Liver (tissue), 9 donors: Measurements from ENCODE around the gene UBASH3A. TPM values are rescaled to one million over a fixed set of nuclear protein-coding genes. Genes with fewer than 3 reads are reported as not detected.

Experiments
- DNase-seq: peaks from one replicate; pipeline ENCODE4 v3.0.0-alpha.2; 2017; ENCODE audit warnings: low spot score
- H3K27ac ChIP-seq, 2 donors: one replicate each; pipeline ENCODE4 v1.7.0; 2013; ENCODE audit warnings: inconsistent platforms in 2 of 2, low read length in 2 of 2, control low read depth in 1 of 2, low read depth in 1 of 2, mild to moderate bottlenecking in 1 of 2
- H3K27me3 ChIP-seq, 4 donors: one replicate each; pipeline versions ENCODE4 v1.6.1 to v1.7.0; 2013; ENCODE audit warnings: low read length in 3 of 4, inconsistent platforms in 1 of 4, mild to moderate bottlenecking in 1 of 4, moderate library complexity in 1 of 4; ENCODE audit not compliant: control insufficient read depth in 4 of 4, insufficient read depth in 4 of 4
- H3K36me3 ChIP-seq, 4 donors: one replicate each; pipeline versions ENCODE4 v1.6.1 to v1.7.0; 2013; ENCODE audit warnings: low read length in 3 of 4, mild to moderate bottlenecking in 3 of 4, low read depth in 1 of 4, moderate library complexity in 1 of 4; ENCODE audit not compliant: control insufficient read depth in 4 of 4, insufficient read depth in 3 of 4
- H3K4me1 ChIP-seq, 4 donors: one replicate each; pipeline versions ENCODE4 v1.6.1 to v1.7.0; 2013; ENCODE audit warnings: low read length in 3 of 4, mild to moderate bottlenecking in 3 of 4, moderate library complexity in 1 of 4; ENCODE audit not compliant: control insufficient read depth in 4 of 4, insufficient read depth in 4 of 4
- H3K4me3 ChIP-seq, 3 donors: one replicate each; pipeline versions ENCODE4 v1.6.1 to v1.7.0; 2013; ENCODE audit warnings: low read length in 3 of 3, control low read depth in 1 of 3, low read depth in 1 of 3, mild to moderate bottlenecking in 1 of 3
- H3K9ac ChIP-seq, 2 donors: one replicate each; pipeline ENCODE4 v1.7.0; 2013; ENCODE audit warnings: low read length in 2 of 2, mild to moderate bottlenecking in 2 of 2, moderate library complexity in 2 of 2, control low read depth in 1 of 2, low read depth in 1 of 2
- H3K9me3 ChIP-seq, 4 donors: one replicate each; pipeline versions ENCODE4 v1.6.1 to v1.7.0; 2013; ENCODE audit warnings: low read length in 3 of 4; ENCODE audit not compliant: control insufficient read depth in 4 of 4
- EGR1 ChIP-seq, 2 donors: IDR thresholded peaks; 2 replicates each; pipeline ENCODE4 v1.6.1; 2016 to 2018; ENCODE audit warnings: antibody characterized with exemption in 2 of 2, low read depth in 2 of 2
- FOXA2 ChIP-seq: IDR thresholded peaks from 2 replicates; pipeline ENCODE4 v1.6.1; 2016; ENCODE audit warnings: antibody characterized with exemption
- GABPA ChIP-seq, 2 donors: IDR thresholded peaks in 1 of 2; conservative IDR thresholded peaks in 1 of 2; 2 replicates each; pipeline ENCODE4 v1.6.1; 2016; ENCODE audit warnings: antibody characterized with exemption in 2 of 2, mild to moderate bottlenecking in 1 of 2, moderate library complexity in 1 of 2
- HNF4G ChIP-seq: IDR thresholded peaks from 2 replicates; pipeline ENCODE4 v1.6.1; 2016; ENCODE audit warnings: antibody characterized with exemption
- JUND ChIP-seq, 2 donors: IDR thresholded peaks; 2 replicates each; pipeline ENCODE4 v1.6.1; 2016; ENCODE audit warnings: antibody characterized with exemption in 2 of 2
- NR2F2 ChIP-seq: IDR thresholded peaks from 2 replicates; pipeline ENCODE4 v1.6.1; 2016; ENCODE audit warnings: antibody characterized with exemption
- RAD21 ChIP-seq, 2 donors: IDR thresholded peaks; 2 replicates each; pipeline ENCODE4 v1.6.1; 2016; ENCODE audit warnings: antibody characterized with exemption in 2 of 2, mild to moderate bottlenecking in 2 of 2
- RXRA ChIP-seq, 2 donors: IDR thresholded peaks; 2 replicates each; pipeline ENCODE4 v1.6.1; 2017 to 2018; ENCODE audit warnings: antibody characterized with exemption in 2 of 2, mild to moderate bottlenecking in 1 of 2
- TAF1 ChIP-seq: conservative IDR thresholded peaks from 2 replicates; pipeline ENCODE4 v1.6.1; 2016; ENCODE audit warnings: antibody characterized with exemption, mild to moderate bottlenecking
- WGBS: extraction: QIAGEN DNeasy Blood & Tissue Kit; methylation state at CpG from one replicate; pipeline ENCODE4 v1.1.7; 2013; 5-methylcytosine and 5-hydroxymethylcytosine counted together
- polyA plus RNA-seq, 2 donors: library from polyadenylated mRNA; stranded (reverse) in 1 of 2; unstranded in 1 of 2; fragments of 200-250 nt in 1 of 2; fragments of >200 nt in 1 of 2; fragmentation: Nextera tagmentation in 1 of 2; extraction: Ambion mirVana in 1 of 2; gene quantifications; one replicate each; pipeline versions ENCODE4 v1.2.1 to v1.2.3, GENCODE V29; 2013 to 2015
- total RNA-seq, 2 donors: library from RNA; depleted of rRNA; stranded (reverse); fragments of >200 nt; gene quantifications; one replicate each; pipeline ENCODE4 v1.2.3, GENCODE V29; 2014
- TF ChIP-seq, protein P1 (sequence below): IDR thresholded peaks from 2 replicates; pipeline ENCODE4 v1.6.1; 2016; ENCODE audit warnings: antibody characterized with exemption
- TF ChIP-seq, protein P2 (sequence below): IDR thresholded peaks from 2 replicates; pipeline ENCODE4 v1.6.1; 2016; ENCODE audit warnings: antibody characterized with exemption, mild to moderate bottlenecking
- TF ChIP-seq, protein P3 (sequence below): fragments of 150-350 bp; IDR thresholded peaks from 2 replicates; pipeline ENCODE4 v1.5.1; 2017; ENCODE audit warnings: improper control_type of control experiment, low read depth, low read length; ENCODE audit not compliant: missing input control
- donor health status: healthy.
- donor health status: healthy.
- donor health status: healthy.
- donor health status: healthy.
- donor health status: healthy.

The UBASH3A gene
- total and polyA plus RNA-seq, 4 donors = 0.10 to 0.75 (median 0.45) TPM

GRCh38 chr21:42439284-42440186 lies 35.8 kb downstream of the UBASH3A start:
- Histone ChIP-seq H3K4me3 (no peak overlapping the region), H3K9me3 (no peaks in the 10 kb centered on the region), H3K36me3 (no peaks in the 10 kb centered on the region), H3K4me1 (no peaks in the 10 kb centered on the region), H3K27ac (no peak overlapping the region), H3K9ac (no peak overlapping the region), H3K27me3 (peaks cover 0 to 3% (median 0%) of the 10 kb centered on the region in 4 donors)
- DNase-seq = no peak
- TF ChIP-seq GABPA (IDR thresholded peaks at IDR 0.05 in 1 of 2, conservative IDR thresholded peaks at IDR 0.05 in 1 of 2) = no peak
- no peak for TF ChIP-seq RAD21 (IDR thresholded peaks at IDR 0.05)
- no peak for TF ChIP-seq JUND (IDR thresholded peaks at IDR 0.05)
- TF ChIP-seq TAF1 = no peak
- no peak for TF ChIP-seq FOXA2
- TF ChIP-seq, protein P1, sequence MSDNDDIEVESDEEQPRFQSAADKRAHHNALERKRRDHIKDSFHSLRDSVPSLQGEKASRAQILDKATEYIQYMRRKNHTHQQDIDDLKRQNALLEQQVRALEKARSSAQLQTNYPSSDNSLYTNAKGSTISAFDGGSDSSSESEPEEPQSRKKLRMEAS = no peak
- WGBS = 77% methylated on average over 17 of the region's 17 CpGs

DNA sequence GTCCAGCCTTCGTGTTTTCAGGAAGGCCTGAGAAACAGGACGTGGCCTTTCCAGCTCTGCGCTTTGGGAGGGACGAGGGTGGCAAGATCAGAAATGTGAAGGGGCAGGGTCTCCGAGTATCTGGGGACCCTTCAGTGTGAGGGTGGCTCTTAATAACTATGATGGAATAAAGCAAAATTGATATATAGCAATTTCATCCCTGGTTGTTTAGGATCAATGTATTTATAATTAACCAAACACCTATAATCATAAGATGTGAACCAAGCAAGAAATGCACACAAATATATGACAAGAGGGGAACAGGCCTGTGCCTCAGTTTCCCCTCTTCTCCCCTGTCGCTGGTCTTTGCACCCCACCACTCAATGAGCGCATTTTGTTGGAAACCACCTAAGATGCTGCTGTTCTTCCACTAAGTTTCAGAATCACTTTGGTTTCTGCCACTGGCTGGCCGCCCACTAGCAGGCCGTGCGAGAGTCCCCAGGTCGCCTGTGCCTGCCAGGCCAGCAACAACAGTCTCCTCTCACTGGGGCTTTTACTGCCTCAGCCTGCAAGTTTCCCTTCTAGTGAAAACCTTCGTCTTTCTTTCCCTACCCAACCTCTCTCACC lies 36.6 kb downstream of the UBASH3A start:
- Histone ChIP-seq H3K27me3 (peaks cover 0 to 3% (median 0%) of the 10 kb centered on the region in 4 donors), H3K27ac (no peak overlapping the region), H3K9ac (no peak overlapping the region), H3K4me3 (no peak overlapping the region), H3K4me1 (no peaks in the 10 kb centered on the region), H3K9me3 (no peaks in the 10 kb centered on the region), H3K36me3 (no peaks in the 10 kb centered on the region)
- WGBS = 81% methylated on average over 12 of the region's 12 CpGs
- TF ChIP-seq EGR1 (IDR thresholded peaks at IDR 0.05; ENCODE audit: low read depth in 2 of 2) (no peak), HNF4G (no peak), TAF1 (no peak)
- DNase-seq = no peak

GRCh38 chr21:42441963-42442362 lies 38.3 kb downstream of the UBASH3A start:
- H3K36me3 ChIP-seq = no peaks in the 10 kb centered on the region
- H3K4me1 ChIP-seq = no peaks in the 10 kb centered on the region
- H3K9me3 ChIP-seq = no peaks in the 10 kb centered on the region
- H3K4me3 ChIP-seq = no peak overlapping the region
- peaks cover 0 to 3% (median 0%) of the 10 kb centered on the region in 4 donors for H3K27me3 ChIP-seq
- H3K9ac ChIP-seq = no peak overlapping the region
- TF ChIP-seq NR2F2 = no peak
- TF ChIP-seq JUND (IDR thresholded peaks at IDR 0.05) = no peak
- no peak for TF ChIP-seq TAF1
- DNase-seq = no peak
- WGBS = 75% methylated on average over 6 of the region's 6 CpGs
- no peak overlapping the region for H3K27ac ChIP-seq

- WGBS = 87% methylated on average over 15 of the region's 15 CpGs
- no peak for DNase-seq
- Histone ChIP-seq H3K4me3 (no peak overlapping the region), H3K27me3 (no peaks in the 10 kb centered on the region), H3K36me3 (no peaks in the 10 kb centered on the region), H3K27ac (no peak overlapping the region), H3K9ac (no peak overlapping the region), H3K9me3 (no peaks in the 10 kb centered on the region), H3K4me1 (no peaks in the 10 kb centered on the region)
- no peak for TF ChIP-seq FOXA2
- TF ChIP-seq, protein P2, sequence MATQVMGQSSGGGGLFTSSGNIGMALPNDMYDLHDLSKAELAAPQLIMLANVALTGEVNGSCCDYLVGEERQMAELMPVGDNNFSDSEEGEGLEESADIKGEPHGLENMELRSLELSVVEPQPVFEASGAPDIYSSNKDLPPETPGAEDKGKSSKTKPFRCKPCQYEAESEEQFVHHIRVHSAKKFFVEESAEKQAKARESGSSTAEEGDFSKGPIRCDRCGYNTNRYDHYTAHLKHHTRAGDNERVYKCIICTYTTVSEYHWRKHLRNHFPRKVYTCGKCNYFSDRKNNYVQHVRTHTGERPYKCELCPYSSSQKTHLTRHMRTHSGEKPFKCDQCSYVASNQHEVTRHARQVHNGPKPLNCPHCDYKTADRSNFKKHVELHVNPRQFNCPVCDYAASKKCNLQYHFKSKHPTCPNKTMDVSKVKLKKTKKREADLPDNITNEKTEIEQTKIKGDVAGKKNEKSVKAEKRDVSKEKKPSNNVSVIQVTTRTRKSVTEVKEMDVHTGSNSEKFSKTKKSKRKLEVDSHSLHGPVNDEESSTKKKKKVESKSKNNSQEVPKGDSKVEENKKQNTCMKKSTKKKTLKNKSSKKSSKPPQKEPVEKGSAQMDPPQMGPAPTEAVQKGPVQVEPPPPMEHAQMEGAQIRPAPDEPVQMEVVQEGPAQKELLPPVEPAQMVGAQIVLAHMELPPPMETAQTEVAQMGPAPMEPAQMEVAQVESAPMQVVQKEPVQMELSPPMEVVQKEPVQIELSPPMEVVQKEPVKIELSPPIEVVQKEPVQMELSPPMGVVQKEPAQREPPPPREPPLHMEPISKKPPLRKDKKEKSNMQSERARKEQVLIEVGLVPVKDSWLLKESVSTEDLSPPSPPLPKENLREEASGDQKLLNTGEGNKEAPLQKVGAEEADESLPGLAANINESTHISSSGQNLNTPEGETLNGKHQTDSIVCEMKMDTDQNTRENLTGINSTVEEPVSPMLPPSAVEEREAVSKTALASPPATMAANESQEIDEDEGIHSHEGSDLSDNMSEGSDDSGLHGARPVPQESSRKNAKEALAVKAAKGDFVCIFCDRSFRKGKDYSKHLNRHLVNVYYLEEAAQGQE = no peak
- TF ChIP-seq RXRA (IDR thresholded peaks at IDR 0.05) = no peak
- TF ChIP-seq, protein P3, sequence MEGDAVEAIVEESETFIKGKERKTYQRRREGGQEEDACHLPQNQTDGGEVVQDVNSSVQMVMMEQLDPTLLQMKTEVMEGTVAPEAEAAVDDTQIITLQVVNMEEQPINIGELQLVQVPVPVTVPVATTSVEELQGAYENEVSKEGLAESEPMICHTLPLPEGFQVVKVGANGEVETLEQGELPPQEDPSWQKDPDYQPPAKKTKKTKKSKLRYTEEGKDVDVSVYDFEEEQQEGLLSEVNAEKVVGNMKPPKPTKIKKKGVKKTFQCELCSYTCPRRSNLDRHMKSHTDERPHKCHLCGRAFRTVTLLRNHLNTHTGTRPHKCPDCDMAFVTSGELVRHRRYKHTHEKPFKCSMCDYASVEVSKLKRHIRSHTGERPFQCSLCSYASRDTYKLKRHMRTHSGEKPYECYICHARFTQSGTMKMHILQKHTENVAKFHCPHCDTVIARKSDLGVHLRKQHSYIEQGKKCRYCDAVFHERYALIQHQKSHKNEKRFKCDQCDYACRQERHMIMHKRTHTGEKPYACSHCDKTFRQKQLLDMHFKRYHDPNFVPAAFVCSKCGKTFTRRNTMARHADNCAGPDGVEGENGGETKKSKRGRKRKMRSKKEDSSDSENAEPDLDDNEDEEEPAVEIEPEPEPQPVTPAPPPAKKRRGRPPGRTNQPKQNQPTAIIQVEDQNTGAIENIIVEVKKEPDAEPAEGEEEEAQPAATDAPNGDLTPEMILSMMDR = no peak
- TF ChIP-seq TAF1 = no peak
- no peak for TF ChIP-seq HNF4G
- TF ChIP-seq JUND (IDR thresholded peaks at IDR 0.05) = no peak
Observed at GRCh38 chr21:42443181-42443785, 39.6 kb downstream of the UBASH3A start.
